Inferior parietal cortex (tissue), 1 donor: ENCODE measurements around the gene NNMT.

Experiments used
- DNase-seq: peaks from one replicate; pipeline ENCODE4 v3.0.0-alpha.2; 2016; ENCODE audit errors: extremely low spot score

Gene NNMT

DNA sequence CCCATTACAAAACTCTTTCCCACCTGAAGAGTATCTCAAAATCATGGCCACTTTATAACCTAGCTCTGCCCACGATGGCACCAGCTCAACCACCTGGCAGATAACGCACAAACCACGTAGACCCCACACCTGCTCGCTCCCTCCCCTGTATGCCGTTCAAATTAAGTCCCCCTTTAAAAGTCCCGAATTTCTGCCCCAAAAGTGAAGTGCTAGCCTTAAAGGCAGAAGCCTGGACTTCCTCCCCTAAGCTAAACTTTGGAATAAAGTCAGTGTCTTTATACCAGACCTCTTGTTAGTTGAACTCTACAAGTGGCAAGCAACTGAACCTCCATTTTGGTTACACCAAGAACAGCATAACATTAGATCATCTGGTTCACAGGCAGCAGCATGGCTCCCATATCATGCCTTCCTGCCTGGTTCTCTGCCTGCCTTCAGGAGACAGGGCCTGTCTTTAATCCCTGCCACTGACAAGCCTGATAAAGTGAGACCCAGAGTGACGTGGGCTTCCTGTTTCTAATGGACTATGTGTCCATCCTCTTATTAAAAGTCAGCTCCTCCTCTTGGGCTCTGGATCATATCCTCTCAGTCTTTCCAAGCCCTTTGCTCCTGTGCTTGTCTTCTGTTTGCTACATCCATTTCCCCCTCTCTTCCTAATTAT lies 32.6 kb upstream of the NNMT start:
- no peak for DNase-seq

DNA sequence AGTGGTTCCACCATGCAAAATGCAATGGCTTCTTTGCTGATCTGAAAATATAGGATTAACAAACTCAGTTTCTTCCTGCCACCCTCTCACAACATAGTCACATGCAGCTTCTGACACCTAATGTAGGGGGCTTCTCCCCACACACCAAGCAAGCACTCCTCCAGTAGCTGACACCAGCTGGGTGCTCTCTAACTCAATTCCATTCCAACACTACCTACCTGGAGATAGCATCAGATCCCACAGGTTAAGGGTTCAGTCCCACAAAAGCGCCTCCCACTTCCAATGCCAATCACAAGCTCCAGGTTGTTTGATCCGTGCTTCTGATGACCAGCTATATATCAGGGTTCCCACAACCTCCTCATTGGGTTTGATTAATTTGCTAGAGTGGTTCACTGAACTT lies 31.8 kb upstream of the NNMT start:
- no peak for DNase-seq

DNA sequence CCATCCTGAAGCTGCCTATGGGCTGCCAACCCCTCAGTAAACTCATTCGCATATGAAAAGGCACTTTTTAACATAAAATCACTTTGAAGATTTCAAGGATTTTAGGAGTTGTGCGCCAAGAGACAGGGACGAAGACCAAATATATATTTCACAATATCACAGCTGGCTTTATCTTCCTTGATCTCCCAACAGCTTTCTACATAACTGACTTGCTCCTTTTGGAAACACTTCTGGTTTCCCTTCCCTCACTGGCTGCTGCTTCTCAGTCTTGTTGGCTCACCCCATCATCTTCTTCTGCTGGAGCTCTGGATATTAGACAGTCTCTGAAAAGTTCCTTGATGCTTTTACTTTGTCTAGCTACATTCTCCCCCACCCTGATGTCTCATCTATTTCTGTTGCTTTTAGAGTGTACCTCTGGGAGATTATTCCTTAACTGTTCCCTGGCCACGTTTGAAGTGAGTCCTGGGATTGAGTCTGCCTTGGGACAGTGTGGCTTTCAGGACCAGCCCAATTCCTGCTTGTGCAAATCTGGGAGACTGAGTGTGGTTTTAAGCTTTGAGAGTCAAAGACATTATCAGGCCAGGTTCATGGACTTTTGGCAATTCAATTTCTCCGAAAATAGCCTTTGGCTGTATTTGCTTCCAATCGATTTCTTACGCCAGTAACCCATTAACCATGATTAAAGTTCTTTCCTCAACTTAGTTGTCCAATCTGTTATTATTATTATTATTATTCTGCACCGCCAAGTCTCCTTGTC lies 30.9 kb upstream of the NNMT start:
- no peak for DNase-seq

DNA sequence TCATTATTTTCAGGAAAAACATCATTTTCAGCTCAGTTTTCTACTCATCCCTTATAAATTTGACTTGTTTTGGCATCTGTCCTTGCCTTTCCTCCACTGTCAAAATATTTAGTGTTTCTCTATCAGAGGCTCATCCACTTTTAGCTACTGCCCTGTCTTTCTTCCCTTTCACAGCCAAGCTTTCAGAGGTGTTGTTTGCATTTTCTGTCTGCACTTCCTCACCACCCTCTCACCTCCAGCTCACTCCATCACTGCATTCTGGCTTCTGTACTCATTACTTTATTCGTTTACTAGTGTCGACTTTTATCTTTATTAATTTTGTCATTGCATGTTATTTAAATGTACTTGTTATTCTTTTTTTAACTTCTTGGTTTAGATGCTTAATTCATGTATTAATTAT lies 26.7 kb upstream of the NNMT start:
- no peak for DNase-seq

DNA sequence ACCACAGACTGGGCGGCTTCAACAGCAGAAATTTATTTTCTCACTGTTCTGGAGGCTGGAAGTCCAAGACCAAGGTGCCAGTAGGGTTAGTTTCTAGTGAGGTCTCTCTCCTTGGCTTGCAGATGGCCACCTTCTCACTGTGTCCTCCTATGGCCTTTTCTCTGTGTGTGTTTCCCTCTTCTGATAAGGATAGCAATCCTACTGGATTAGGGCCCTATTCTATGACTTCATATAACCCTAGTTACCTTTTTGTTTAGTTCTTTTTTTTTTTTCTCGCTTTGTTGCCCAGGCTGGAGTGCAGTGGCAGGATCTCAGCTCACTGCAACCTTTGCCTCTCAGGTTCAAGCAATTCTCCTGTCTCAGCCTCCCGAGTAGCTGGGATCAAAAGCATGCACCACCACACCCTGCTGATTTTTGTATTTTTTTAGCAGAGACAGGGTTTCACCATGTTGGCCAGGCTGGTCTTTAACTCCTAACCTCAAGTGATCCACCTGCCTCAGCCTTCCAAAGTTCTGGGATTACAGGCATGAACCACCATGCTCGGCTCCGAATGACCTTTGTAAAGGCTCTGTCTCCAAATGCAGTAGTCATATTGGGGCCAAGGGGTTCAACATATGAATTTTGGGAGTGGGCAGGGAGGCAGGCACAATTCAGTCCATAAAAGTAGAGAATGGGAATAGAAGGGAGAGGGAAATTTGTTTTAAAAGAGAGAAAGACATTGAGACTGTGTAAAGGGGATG lies 25.5 kb upstream of the NNMT start:
- DNase-seq = no peak

DNA sequence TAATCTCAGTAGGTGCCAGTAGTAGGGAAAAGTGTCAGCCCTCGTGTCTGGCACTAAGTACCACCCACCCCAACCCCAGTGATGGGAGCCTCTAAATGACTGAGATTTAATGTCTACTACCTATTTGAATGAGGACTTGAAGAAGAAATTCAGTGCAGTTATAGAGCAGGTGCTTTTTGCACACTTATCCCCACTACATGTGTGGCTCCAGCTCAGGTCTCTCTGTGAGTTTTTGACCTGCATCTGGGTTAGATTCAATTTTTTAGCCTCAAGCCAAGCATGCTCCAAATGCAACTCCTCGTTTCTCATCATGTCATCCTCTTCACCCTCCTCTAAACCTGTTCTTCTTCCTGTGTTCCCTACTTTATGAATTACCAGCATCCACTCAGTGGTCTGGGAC lies 24.9 kb upstream of the NNMT start:
- DNase-seq = no peak

DNA sequence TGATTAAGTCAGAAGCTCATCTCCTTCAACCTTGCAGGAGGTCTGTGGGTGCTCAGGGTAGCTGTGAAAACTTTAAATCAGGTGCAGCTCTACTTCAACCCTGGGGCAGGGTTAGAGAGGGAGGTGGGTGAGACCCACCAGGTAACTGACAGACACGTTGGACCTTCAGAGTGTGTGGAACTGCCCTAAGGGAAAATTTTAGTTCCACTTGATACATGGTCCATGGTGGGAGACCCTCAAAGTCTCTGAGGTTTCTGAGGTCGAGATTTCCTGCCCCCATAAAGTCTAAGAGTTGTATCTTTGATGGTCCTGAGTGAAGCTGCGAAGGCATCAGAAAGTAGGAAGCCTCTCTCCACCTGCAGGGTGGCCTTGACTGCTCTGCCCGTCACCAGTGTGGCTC lies 23.9 kb upstream of the NNMT start:
- DNase-seq = no peak

DNA sequence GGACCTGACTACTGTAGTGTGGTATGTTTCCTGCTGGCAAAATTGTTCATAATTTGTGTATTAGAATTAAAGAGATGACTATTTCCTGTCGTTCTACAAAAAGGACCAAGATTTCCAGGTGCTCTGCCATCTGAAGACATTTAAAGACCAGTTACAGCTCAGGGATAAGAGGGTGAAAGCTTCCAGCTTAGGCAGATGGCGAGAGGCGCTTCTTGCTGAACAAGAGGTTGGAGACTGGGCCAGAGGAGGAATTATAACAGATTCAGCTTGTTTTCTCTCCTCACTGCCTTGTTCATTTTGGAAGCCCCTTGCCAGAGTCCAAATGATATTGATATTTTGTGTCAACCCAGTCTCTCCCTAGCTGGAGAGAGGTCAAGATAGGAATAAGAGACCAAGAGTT lies 23.1 kb upstream of the NNMT start:
- DNase-seq = no peak

DNA sequence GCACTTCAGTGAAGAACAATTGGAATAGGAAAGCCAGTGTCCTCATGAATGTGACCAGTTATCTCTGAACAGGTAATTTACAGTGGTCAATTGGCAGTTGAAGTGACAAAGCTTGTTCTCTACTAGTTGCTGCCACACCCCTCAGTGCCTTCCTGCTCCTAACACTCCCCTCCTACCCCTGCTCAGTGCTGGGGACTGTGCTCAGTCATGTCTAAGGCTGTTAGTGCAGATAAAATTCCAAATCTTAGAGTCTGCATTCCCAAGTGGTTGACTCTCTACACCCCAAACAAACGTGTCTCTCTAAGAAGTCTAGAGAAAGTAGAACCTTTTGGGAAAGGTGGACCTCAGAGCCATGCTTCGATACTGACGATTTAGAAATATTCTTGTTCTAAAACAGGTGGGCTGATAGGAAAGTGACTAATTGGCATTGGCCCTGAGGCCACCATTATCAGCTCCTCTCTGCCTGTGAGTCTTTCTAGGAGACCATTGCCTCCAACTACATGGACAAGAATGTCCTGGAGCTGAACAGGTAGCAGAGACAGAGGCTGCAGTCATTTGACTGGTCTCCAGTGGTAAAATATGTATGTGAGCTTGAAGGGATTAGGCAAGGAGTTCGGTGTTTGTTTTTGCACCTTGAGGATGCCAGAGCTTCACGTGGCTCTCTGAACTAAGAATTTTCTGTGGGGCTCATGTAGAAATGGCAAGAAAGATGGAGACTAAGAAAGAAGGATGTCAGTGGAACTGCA lies 22.1 kb upstream of the NNMT start:
- no peak for DNase-seq

DNA sequence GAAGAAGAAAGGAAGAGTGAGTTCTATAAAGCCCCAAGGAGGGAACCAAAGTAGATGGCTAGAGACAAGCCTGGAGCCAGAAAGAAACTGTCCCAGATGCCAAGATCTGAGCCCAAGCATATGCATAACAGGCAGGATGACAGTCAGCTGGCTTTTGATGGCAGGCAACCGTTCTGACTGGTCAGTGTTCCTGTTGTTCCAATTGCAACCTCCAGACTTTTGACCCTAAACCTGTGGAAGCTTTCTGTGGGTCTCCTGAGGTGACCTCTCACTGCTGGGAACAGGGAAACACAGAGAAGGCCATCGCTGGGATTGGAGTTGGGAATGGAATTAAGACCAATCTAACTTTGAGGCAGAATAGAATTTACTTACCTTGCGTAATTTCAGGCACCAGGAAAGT lies 21.6 kb upstream of the NNMT start:
- no peak for DNase-seq

DNA sequence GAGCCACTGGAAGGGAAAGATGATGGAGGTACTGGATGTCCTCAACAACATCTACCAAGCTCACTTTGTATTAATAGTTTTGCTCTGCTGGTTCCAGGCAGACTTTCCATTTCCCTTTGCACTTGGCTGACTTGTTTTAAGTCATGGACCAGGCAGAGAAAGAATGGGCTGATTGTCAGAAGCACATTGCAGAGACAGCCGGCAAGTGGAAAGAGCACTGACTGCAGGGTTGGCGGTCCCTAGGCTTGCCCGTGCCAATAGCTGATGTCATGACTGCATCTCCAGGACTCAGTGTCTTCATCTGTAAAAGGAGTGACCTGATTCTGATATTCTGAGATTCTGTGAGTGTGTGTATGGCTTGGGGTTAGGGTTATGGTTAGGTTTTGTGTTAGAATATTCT lies 20.9 kb upstream of the NNMT start:
- DNase-seq = no peak

DNA sequence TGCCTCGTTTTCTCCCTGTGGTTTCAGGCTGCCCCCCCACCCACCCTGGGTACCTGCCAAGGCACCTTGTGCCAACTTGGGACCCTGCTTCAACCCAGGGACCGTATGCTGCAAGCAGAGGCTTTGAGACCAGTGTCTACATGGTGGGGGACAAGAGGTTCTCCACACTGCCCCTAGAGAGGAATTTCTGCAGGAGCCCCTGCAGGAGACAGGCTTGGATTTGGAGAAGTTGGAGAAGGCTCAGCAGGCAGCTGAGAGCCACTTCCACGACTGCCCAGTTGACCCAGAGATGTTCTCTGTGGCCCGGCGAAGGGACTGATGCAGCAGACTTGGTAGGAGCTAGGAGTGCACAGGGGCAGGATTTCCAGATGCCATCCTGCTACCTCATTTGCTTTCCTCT lies 20.1 kb upstream of the NNMT start:
- DNase-seq = no peak

DNA sequence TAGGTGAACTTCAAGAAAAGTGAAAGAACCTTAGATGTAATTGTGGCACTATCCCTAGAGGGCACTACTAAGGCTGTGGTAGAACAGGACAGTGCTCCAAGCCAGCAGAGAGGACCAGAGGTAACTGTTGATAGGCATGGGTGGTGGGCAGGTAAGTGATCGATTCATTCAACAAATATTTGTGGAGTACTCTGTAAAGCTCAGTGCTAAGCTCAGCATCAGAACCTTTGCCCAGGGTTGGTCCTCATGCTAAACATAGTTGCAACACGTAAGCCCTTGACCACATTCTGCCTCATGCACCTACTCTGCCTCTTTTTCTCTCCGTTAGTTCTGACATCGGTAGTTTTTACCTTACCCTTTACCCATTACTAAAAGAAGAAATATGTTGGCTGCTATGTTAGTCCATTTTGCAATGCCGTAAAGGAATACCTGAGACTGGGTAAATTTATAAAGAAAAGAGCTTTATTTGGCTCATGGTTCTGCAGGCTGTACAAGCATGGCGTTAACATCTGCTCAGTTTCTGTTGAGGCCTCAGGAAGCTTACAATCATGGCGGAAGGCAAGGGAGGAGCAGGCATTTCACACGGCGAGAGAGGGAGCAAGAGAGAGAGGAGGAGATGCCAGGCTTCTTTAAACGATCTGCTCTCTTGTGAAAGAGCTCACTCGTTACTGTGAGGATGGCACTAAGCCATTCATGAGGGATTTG lies 18.4 kb upstream of the NNMT start:
- DNase-seq = no peak

DNA sequence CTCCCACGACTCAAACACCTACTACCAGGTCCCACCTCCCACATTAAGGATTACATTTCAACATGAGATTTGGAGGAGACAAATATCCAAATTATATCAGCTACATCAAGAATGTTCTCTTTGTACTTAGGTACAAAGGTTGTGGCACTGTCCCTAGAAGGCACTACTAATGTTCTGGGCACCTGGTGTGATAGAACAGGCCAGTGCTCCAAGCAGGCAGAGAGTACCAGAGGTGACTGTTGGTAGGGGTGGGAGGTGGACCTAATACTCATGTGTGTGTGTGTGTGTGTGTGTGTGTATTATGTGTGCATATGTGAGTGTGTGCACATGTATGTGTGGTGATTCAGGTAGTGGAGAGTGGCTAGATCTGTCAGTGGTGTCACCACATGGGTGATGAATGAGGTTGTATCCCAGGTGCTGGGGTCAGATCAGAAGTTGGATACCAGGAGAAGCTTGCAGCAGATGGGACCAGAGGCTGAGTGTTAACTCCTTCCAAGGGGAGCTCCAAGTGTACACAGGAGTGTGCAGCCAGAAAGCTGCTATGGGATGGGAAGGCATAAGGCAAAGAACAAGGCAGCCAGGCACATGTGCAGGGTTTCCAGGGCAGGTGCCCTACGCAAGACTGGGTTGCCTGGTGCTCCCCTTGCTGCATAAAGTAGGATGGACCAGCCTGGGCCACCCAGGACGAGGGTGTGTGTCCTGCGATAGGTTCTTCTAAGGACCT lies 17.7 kb upstream of the NNMT start:
- no peak for DNase-seq

DNA sequence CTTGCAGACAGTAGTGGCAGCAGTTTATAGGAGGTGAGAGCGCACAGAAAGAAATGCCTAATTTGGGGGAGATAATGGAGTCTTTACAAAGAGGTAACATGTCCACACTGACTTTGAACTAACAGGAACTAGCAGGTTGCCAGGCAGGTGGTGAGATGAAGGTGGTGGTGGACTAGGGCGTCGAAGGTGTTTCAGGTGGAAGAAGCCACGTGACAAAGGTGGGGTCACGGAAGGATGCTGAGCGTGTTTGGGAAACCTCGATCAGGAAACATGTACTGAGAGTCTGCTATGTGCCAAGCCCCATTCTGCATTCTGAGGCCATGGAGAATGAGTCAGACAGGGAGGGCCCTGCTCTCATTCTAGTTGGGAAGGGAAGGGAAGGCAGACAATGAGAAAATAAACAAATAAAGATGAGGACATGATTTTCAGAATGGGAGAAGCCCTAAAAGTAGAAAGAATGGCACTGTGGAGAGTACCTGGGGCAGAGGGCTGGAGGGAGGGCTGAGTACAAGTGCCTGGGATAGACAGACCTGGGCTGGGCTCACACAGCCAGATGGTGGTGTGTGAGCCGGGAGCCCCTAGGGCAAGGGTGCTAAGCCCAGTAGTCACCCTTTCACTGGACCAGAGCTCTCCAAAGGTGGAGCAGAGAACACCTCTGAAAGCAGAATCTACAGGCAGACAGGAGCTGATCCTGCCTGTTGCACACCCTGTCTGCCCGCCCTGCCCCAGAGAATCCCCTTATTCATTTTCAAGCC lies 16.2 kb upstream of the NNMT start:
- DNase-seq = no peak

DNA sequence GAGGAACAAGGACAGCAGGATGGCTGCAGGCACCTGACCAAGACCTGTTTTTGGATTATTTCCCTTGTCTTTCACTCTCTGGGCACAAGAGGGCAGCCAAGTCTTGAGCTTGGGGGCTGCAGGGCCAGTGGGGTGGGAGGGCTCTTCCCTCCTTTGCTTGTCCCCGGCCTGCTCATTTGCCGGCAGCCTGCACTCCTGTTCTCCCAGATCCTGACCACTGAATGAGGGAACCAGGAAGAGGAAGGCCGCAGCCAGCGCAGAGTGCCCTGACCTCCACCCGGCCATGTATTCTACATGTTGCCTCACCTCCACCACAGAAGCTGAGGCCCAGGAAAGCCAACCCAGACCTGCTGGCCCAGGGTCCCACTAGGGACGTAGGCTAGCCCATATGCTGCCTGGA lies 15.5 kb upstream of the NNMT start:
- DNase-seq = no peak

DNA sequence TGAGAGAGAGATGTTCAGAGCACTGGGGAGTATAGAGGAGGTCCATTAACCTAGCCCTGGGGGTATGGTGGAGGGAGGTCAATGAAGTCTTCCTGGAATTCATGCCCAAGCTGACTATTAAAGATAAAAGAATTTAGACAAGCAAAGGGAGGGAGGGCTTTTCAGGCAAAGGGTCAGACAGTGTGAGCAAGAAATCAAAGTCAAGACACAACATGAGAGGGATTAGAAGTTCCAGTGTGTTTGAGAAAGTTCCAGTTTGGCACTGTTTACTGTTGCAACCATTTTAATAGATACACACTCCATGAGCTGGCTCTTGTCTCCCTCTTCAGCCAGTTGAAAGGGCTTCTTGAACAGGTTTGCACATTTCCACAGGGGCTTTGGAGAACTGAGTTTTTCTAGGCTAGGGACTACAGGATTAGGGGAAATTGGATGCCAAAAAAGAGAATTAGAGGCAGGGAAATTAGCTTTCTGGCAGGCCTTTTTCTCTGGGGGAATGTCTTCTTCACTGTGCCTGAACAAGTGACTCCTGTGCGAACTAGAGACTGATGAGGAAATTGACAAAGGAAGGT lies 14.7 kb upstream of the NNMT start:
- DNase-seq = no peak

DNA sequence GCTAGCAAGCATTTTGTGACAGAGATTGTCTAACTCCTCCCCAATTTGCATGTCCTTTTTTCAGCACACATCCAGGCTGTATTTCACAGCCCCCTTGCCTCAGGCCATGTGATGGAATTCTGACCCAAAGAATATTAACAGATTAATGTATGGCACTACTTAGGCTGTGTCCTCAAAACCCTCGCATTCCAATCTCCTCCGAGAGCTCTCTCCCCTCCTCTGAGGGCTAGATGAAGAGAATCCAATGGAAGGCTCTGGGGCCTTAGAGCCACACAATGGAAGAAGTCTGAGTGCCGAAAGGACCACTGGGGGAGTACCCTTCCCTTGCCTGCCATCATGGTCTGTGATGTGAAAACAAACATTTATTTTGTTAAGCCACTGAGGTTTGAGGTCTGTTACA lies 13.7 kb upstream of the NNMT start:
- DNase-seq = no peak

DNA sequence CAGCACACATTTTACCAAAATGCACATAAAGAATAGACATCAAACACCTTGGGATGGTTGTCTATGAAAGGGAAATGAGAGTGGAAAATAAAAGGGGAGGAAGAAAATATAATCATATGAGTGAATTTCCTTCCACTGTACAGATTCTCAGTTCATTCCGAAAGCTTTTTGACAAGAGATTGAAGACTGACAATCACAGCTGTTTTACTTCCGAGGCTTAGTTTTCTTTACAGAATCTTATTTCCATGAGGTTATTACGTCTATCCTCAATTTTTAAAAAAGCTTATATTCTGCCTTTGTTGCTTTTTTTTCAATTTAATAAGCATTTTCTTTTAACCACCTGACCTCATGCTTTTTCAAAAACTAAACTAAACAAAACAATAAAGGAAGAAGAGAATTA lies 12.8 kb upstream of the NNMT start:
- no peak for DNase-seq

DNA sequence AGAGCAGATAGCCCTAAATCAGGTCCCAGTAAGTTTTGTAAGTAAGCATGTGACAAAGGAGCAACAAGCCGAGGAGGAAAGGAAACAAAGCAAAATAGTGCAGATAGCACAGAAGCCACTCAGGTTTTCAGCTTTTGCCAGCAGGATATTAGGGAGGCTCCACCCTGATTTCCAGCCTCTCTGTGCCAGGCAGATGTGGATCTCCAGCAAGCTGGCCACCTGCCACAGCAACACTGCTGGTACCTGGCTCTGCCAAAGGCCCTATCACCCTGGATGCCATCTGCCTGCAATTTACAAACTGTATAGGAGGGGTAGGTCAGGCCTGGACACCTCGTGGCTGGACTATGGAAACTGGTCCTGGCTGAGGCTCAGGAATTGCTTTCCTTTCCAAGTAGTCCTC lies 12.2 kb upstream of the NNMT start:
- DNase-seq = no peak
